ENCODE data around the gene ATXN1.

GRCh38 chr6:16769131-16769985 is 8.1 kb upstream of the ATXN1 start:
- no peak for TF ChIP-seq CTCF (IDR thresholded peaks at IDR 0.05; ENCODE audit: insufficient read depth, low read length, poor library complexity, severe bottlenecking)
- TF ChIP-seq EZH2phosphoT487 (conservative IDR thresholded peaks at IDR 0.05; ENCODE audit: low read length): no peak
